DMS153 treated with DMSO at 0.1 percent for 48 hours (cell line): ENCODE results near the gene BOK.
"Not testable (repeated sequence)": the region's sequence is repeated elsewhere in the genome, so short reads cannot be mapped to it uniquely, and the experiment has no call there.

Experiments
- DNase-seq: peaks from one replicate; lab custom pipeline; 2025; ENCODE audit not compliant: unreplicated experiment; lab: John Stamatoyannopoulos, UW

Gene BOK, protein sequence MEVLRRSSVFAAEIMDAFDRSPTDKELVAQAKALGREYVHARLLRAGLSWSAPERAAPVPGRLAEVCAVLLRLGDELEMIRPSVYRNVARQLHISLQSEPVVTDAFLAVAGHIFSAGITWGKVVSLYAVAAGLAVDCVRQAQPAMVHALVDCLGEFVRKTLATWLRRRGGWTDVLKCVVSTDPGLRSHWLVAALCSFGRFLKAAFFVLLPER

DNA sequence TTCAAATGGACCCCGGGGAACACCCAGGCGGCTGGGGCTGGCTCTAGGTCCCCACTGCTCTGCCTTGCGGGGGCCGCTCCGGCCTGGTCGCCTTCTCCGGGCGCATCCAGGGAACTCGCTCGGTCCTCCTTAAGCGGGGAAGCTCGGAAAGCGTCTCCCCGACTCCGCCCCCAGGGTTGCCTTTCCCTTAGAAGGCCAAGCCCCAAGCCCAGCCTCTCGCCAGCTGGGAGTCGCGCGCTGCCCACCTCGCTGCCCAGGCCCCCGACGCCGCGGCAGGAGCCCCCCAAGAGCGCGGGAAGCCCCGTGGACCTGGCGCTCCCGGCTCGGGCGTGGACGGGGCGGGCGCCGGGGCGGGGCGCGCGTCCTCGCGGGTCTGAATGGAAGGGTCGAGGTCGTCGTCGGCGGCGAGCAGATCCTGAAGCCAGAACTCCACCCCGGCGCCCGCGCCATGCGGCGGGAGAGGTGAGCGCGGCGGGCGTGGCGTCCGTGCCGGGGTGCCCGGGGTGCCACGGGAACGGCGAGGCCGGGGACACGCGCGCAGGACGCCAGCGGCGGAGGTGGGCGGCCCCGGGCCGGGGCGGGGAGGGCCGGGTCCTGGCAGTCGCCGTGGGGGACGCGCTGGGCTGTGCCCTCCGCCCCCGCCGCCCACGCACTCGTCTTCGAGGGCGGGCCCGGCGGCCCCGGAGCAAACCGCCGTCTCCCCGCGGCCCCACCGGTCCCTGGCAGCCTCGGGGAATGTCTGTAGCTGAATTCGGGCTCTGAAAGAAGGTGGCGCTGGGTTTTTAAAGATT, at the start of gene BOK:
Gene BOK, plus strand, starts transcription at position 214 of the 791 bp plus-strand sequence. CDS start 739 bp downstream, outside the sequence.
- no peak for DNase-seq

DNA sequence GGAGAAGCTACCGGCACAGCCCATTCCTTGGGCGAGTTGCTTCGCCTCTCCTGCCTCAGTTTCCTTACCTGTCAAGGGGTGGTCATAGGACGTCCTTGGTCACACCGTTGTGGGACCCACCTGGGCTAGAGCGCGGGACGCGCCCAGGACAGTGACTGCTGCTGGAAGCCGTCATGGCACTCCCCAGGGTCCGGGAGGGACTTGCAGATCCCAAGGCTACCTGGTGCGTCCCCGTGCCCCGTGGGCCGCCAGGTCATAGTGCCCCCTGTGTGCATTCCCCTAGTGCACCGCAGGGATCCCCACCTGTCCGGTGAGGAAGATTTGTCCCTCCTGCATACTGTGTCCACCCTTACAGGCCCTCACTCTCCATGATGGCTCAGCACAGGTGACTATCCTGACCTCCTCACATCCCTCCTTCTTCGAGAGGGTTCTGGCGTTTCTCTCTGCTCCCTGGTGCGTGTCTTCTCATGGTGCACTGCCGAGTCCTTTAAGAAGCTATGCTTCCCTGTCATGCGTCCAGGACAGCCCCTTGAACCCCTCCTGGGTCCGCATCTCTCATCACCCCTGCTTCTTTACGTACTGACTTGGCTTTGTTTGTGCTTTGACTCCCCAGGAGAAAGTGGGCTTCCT, 49.3 kb upstream of the BOK start:
- no peak for DNase-seq

DNA sequence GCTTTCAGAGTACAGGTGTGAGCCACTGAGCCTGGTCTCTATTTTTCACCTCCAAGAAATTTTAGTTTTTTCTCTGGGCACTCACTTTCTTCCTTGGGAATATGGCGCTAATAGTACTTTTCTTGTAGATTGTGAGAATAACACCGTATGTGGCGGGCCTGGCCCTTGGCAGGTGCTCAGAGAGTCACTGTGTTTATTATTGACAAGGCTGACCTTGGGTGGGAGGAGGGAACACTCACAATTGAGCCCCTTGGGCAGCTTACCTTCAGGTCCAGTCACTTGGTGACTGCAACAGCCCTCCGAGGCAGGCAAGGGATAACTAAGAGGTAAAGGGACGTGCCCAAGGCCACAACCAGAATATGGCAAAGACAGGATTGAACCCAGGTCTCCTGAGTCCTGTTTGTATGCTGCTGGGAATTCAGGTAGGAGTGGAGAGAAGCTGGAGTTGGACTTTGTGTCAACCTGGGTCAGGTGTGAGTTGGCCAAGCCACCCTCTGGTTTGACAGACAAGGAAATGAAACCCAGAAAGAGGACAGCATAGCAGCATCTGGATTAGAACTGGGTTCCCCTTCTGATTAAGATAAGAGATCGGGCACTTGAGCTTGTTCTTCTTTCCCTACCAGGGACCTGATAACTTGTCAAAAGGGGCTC, 47.3 kb upstream of the BOK start:
- no peak for DNase-seq

DNA sequence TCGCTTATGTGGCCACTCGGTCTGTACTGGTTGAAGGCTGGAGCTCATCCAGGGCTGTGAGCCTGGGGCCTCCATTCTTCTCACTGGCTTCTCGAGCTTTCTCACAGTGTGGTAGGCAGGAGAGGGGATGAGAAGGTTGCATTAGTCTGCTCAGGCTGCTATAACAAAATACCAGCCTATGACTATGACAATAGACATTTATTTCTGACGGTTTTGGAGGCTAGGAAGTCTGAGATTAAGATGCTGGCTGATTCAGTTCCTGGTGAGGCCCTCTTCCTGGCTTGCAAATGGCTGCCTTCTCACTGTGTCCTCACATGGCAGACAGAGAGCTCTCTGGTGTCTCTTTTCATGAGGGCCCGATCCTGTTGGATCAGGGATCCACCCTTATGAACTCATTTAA, 44.0 kb upstream of the BOK start:
- no peak for DNase-seq

DNA sequence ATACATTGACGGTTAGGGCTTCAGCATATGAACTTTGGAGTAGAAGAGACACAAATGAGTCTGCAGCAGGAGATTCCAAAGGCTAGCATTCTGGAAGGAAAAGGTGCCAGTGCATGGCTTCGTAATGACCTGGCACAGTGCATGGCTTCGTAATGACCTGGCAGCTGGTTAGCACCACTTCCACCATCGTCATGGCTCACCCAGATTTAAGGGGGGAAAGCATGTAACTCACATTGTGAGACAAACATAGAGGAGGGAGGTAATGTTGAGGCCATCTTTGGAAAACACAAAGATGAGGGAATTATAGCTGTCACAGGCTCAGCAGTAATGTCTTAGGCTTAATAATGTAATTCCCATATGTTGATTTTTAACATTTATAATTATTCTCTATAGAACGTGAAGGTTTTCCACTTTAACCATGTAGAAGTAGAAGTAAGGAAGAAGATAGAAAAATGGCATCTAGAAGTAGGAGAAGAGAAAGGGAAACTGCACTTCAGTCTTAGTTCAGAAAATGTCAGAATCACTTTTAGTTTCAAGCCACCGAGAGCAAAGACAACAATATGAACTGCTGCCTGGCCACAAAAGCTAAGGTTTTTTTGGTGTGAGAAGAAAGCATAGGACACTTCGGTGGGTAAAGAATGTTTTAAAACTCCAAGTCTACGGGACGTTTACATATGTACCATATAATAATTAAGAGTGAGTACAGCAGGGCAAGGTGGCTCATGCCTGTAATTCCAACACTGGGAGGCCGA, 43.4 kb upstream of the BOK start:
- no peak for DNase-seq

DNA sequence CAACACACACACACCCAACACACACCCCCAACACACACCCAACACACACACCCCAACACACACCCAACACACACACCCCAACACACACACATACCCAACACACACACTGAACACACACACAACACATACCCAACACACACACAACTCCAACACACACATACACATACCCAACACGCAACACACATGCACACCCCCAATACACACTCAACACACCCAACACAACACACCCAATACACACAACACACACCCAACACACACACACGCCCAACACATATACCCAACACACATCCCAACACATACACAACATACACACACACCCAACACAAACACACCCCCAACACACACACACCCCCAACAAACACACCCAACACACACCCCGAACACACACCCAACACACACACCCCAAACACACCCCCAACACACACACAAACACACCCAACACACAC, 42.0 kb upstream of the BOK start:
- no peak for DNase-seq

DNA sequence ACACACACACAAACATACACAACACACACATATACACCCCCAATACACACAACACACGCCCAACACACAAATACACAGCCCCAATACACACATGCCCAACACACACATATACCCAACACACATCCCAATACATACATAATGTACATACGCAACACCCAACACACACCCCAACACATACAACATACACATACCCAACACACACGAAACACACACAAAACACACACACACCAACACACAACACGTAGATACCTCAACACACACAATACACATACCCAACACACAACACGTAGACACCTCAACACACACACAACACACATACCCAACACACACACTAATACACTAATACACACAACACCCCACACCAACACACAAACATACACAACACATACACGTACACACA, 41.2 kb upstream of the BOK start:
- DNase-seq = no peak

DNA sequence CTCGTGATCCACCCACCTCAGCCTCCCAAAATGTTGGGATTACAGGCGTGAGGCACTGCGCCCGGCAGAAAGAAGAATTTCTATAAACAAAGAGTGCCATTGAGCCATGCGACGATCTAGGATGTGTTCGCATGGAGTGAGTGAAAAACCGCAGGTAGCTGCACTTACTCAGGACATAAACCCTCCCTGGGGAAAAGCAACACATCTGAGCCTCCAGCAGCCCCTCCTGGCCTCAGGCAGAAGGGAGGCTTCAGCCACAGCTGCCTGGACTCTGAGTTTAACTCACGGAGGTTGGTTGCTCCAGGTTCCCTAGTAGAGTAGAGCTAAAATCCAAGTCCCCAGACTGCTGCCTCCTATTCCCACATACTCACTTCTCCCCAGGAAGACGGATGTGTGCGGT, 38.9 kb upstream of the BOK start:
- no peak for DNase-seq

DNA sequence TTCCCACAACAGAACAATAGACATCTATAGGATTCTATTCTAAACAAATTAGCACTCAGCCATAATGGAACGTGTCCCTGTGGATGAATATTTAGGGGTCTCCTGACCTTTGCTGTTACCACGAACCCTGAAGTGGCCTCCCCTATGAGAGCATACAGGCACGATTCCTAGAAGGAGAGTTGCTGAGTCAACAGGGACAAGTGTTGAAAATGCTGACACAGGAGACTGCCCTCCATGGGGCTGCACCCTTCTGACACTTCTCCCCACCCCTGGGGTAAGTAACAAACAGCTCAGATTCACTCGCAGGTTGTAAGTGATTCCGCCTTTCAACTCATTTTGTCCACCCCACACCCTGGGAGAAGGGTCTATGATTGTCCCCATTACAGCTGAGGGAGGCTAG, 36.1 kb upstream of the BOK start:
- no peak for DNase-seq

DNA sequence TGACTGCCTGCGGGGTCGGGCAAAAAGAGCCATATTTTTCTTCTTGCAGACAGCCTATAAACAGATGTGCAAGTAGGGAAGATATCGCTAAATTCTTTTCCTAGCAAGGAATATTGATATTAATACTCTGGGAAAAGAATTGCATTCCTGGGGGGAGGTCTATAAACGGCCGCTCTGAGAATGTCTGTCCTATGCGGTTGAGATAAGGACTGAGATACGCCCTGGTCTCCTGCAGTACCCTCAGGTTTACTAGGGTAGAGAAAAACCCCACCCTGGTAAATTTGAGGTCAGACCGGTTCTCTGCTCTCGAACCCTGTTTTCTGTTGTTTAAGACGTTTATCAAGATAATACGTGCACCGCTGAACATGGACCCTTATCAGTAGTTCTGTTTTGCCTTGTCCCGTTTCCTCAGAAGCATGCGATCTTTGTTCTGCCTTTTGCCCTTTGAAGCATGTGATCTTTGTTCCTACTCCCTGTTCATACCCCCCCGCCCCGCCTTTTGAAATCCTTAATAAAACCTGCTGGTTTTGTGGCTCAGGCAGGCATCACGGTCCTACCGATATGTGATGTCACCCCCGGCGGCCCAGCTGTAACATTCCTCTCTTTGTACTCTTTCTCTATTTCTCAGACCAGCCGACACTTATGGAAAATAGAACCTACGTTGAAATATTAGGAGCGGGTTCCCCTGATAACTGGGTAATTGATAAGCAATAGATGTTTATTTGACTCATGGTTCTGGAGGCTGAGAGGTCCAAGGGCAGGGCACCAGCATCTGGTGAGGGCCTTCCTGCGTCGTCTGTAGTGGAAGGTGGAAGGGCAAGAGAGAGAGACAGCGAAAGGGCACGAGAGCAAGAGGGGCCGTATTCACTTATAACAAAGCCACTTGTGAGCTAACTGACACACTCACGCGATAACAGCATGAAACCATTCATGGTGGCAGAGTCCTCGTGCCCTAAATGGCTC, 32.4 kb upstream of the BOK start:
- not testable (repeated sequence) for DNase-seq

DNA sequence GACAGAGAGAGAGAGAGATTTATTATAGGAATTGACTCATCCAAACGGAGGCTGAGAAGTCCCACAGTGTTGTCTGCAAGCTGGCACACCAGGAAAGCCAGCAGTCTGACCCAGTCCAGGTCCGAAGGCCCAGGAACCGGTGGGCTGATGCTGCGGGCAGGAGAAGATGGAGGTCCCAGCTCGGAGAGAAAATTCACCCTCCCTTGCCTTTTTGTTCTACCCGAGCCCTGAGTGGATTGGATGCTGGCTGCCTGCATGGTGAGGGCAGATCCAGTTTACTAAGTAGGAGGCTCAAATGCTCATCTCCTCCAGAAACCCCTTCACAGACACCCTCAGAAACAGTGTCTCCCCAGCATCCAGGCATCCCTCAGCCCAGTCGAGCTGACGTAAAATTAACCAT, 28.0 kb upstream of the BOK start:
- no peak for DNase-seq

DNA sequence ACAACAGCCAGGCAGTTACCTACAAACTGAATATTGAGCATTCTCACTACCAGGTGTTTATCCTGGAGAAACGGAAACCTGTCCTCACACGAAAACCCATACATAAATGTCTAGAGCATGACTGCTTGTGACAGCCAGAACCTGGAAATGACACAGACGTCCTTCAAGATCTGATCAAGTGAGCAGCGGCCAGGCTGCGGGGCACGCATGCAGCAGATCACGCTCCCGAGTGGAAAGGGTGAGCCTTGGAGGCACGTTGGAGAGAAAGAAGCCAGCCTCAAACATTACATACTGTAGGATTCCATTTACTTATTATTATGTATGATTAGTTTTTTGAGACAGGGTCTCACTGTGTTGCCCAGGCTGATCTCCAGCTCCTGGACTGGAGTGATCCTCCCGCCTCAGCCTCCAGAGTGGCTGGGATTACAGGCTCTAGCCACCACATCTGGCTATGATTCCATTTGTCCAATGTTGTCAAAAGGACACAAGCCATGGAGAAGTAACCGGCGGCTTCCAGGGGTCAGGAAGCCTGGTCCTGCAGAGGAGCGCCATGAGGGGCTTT, 27.3 kb upstream of the BOK start:
- DNase-seq = no peak

DNA sequence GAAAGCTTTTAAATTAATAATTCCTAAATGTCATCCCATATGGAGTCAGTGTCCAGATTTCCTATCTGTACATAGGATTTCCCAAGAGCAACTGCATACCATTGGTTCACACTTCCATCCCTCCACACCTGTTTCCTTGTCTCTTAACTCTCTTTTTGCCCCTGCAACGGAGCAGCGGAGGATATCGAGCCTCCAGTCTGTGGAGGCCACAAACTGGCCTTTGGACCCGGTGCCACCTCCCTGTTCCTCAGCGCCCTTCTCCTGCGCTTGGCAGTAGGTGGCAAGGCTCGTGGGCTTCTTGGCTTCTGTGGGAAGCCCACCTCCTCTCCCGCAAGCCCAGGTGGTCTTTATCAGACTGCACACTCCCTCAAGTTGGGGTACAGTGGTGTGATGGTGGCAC, 26.4 kb upstream of the BOK start:
- no peak for DNase-seq

DNA sequence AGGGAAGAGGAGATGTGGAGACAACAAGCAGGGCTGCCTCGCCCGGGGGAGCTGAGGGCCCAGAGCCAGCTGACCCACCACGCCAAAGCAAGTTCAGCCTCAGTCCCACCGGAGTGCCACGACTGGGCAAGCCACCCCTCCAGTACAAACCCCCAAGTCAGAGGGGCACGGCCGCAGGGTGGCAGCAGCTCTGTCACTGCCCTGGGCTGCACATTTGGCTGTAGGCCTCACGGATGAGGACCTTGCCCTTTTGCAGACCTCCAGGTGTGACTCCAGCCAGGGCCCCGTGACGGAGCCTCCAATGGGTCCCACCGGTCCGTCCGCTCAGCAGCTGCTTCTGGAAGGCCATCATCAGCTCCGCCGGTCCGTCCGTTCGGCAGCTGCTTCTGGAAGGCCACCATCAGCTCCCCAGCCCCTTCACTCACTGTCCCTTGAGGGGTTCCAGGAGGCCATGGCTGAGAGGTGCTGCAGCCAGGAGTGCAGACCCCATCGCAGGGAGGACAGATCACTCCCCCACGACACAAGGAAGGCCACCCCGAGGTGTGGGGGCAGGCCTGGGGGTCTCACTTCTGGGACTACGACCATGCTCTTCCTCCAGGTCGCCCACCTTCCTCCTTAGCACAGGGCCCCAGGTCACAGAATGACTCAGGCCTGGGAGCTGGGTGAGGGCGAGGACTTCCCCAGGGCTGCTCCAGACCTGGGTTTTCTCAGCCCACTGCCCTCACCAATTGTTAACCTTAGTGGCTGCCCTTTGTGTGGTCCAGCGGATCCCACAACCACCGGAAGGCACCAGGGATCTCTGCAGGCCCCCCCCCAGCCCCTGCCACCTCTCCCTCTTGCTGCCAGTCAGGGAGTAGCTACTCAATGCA, 25.6 kb upstream of the BOK start:
- DNase-seq = no peak

DNA sequence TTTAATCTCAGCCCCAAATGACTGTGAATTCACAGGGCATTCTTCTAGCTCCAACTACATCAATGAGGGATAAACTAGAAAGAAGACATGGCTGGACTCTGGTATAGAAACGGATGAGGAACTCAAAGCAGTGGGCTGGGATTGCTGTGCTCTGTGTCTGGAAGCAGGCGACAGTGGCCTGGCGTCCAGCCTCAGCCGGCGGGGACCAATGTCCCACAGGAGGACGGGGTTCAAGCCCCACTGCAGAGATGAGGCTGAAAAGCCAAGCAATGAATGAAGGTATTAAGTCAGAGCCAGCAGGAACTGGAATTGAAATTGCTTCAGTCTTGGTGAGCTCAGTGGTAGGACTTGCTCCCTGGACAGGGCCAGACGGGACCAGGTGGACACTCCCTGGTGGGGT, 24.3 kb upstream of the BOK start:
- no peak for DNase-seq

DNA sequence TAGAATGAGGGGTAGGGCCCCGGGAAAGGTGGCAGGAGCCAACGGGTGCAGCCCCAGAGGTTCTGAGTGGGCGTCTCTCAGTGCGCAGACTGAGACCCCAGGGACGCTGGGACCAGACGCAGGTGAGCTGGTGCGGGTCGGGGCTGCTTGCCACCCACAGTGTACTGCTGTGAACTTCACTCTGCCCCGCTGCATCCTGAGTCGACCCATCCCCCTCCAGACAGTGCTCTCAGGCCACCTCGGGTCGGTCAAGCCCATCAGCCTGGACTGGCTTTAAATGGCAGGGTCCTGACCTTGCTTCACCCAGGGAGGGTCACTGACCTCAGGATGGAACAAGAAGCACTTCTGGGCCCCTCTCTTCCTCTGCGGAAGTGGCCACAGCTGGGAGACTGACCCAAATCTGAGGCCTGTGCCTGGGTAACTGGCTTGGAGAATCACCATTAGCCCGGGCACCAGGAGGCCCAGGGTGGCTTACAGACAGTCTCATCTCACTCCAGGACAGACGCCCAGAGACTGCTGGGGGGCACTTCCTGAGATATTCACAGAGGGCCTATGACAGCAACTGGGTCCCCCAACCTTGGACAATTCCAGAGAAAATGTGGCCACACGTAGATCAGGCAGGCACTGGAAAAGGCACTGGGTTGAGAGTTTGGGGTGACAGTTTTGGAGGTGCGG, 23.7 kb upstream of the BOK start:
- no peak for DNase-seq

DNA sequence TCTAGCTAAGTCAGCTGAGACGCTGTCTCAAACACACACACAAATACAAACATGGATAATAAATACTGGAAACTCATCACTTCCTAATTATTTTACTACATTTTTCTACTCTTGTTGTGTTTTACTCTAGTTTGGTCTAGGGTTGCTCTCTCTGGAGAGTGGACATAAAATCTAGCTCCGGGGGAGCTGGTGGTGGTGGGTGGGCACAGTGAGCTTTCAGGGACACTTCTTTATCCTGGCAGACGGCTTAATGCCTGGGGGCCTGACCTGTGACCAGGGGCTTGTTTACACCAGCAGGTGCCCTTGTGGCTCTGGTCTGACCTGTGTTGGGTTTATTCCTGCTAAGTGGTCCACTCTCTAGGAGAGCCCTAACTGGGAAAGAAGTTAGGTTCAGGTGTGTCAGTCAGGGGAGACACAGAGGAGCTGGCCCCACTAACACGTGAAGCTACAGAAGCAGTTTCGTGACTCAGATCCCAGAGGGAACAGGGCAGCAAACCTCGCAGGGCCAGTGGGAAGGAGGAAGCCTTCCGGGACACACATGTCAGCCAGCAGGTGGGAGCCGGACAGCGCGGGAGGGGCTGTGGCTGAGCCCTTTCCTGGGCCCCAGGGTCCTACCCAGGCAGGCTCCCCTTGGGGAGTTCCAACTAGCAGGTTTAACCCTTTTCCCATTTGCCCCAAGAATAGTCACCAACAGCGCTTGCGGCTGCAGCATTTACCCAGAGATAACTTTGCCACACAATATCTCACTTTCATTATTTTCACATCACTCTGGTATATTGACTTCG, 22.5 kb upstream of the BOK start:
- DNase-seq = no peak
